Fibroblast of lung (primary cell): ENCODE measurements around the gene NEURL1. TPM values are rescaled to one million over a fixed set of nuclear protein-coding genes. Genes with fewer than 3 reads are reported as not detected.

Experiments used
- DNase-seq, 2 donors: peaks; one replicate each; pipeline versions ENCODE4 v3.0.0 to v3.0.0-alpha.2; 2010; ENCODE audit warnings: low read depth in 2 of 2
- H2AFZ ChIP-seq: 2 replicates; pipeline ENCODE4 v1.5.1; 2012; ENCODE audit warnings: low read length, control low read depth, inconsistent platforms
- H3K27ac ChIP-seq: 2 replicates; pipeline ENCODE4 v1.5.1; 2011; ENCODE audit warnings: low read length, control low read depth; ENCODE audit not compliant: insufficient read depth
- H3K27me3 ChIP-seq: 2 replicates; pipeline ENCODE4 v1.5.1; 2011; ENCODE audit warnings: mild to moderate bottlenecking, low read length; ENCODE audit not compliant: control insufficient read depth, insufficient read depth
- H3K36me3 ChIP-seq: 2 replicates; pipeline ENCODE4 v1.5.1; 2011; ENCODE audit warnings: low read length; ENCODE audit not compliant: control insufficient read depth, insufficient read depth
- H3K4me1 ChIP-seq: 2 replicates; pipeline ENCODE4 v1.5.1; 2011; ENCODE audit warnings: low read length; ENCODE audit not compliant: control insufficient read depth, insufficient read depth; ENCODE audit errors: extremely low read depth
- H3K4me2 ChIP-seq: 2 replicates; pipeline ENCODE4 v1.5.1; 2011; ENCODE audit warnings: low read length, control low read depth; ENCODE audit not compliant: insufficient read depth; ENCODE audit errors: extremely low read depth
- H3K4me3 ChIP-seq, 4 experiments: fragments of 200-600 bp in 1 of 4; sonication (generic) in 1 of 4; replicated peaks in 1 of 4; 2 replicates each; pipeline ENCODE4 v1.5.1; 2011 to 2016; ENCODE audit warnings: low read length in 4 of 4, low read depth in 3 of 4, mild to moderate bottlenecking in 3 of 4, control low read depth in 2 of 4, inconsistent platforms in 1 of 4, mixed read lengths in 1 of 4; ENCODE audit not compliant: insufficient read depth in 1 of 4; ENCODE audit errors: control extremely low read depth in 1 of 4
- H3K79me2 ChIP-seq: 2 replicates; pipeline ENCODE4 v1.5.1; 2012; ENCODE audit warnings: mild to moderate bottlenecking, low read length, inconsistent platforms; ENCODE audit not compliant: control insufficient read depth, insufficient read depth
- H3K9ac ChIP-seq: 2 replicates; pipeline ENCODE4 v1.5.1; 2011; ENCODE audit warnings: mild to moderate bottlenecking, low read length, control low read depth; ENCODE audit not compliant: insufficient read depth
- H3K9me3 ChIP-seq: 2 replicates; pipeline ENCODE4 v1.5.1; 2012; ENCODE audit warnings: low read depth, low read length; ENCODE audit not compliant: control insufficient read depth, insufficient read depth
- H4K20me1 ChIP-seq: 2 replicates; pipeline ENCODE4 v1.5.1; 2011; ENCODE audit warnings: low read length; ENCODE audit not compliant: control insufficient read depth, insufficient read depth; ENCODE audit errors: extremely low read depth
- CTCF ChIP-seq, 2 donors: IDR thresholded peaks in 1 of 2; conservative IDR thresholded peaks in 1 of 2; 1 replicate in 1 of 2; 2 replicates in 1 of 2; pipeline ENCODE4 v1.5.1; 2011 to 2012; ENCODE audit warnings: low read length in 2 of 2, control low read depth in 1 of 2, inconsistent platforms in 1 of 2, low read depth in 1 of 2, mild to moderate bottlenecking in 1 of 2
- EZH2 ChIP-seq: IDR thresholded peaks from 2 replicates; pipeline ENCODE4 v1.5.1; 2012; ENCODE audit warnings: low read length, control low read depth, mild to moderate bottlenecking; ENCODE audit errors: missing control alignments
- polyA plus RNA-seq, 2 donors: library from polyadenylated mRNA; depleted of rRNA in 1 of 2; stranded (reverse) in 1 of 2; unstranded in 1 of 2; fragments of >200 nt; gene quantifications; 2 replicates each; pipeline ENCODE4 v1.2.1, GENCODE V29; 2011 to 2012; ENCODE audit warnings: missing spikeins in 1 of 2
- total RNA-seq: library from RNA; depleted of rRNA; stranded (reverse); fragments of >200 nt; gene quantifications from 2 replicates; pipeline ENCODE4 v1.2.1, GENCODE V29; 2014

NEURL1 gene
- total and polyA plus RNA-seq, 2 donors (not counting 1 experiment from before 2014, with no cell fraction given): 0.12 TPM; not detected in 1

GRCh38 chr10:103620352-103620740 lies 126.8 kb downstream of the NEURL1 start:
- H3K4me1 ChIP-seq: peaks cover 54% of the 10 kb centered on the region
- no peak for DNase-seq

GRCh38 chr10:103620891-103621782 lies 127.6 kb downstream of the NEURL1 start:
- no peak overlapping the region for H3K4me3 ChIP-seq
- H2AFZ ChIP-seq: no peak overlapping the region
- H4K20me1 ChIP-seq: no peaks in the 10 kb centered on the region
- H3K27ac ChIP-seq: peak overlapping the region; percentile 4
- no peak for TF ChIP-seq CTCF (conservative IDR thresholded peaks at IDR 0.05 in 1 of 2, IDR thresholded peaks at IDR 0.05 in 1 of 2; ENCODE audit: low read depth in 1 of 2, low read length in 2 of 2)
- no peak for TF ChIP-seq EZH2
- no peak overlapping the region for H3K9ac ChIP-seq
- no peaks in the 10 kb centered on the region for H3K27me3 ChIP-seq
- no peak for DNase-seq
- H3K4me1 ChIP-seq: peaks cover 46% of the 10 kb centered on the region
- peaks cover 46% of the 10 kb centered on the region for H3K36me3 ChIP-seq
- H3K9me3 ChIP-seq: no peaks in the 10 kb centered on the region
- no peak overlapping the region for H3K4me2 ChIP-seq
- no peaks in the 10 kb centered on the region for H3K79me2 ChIP-seq

More at GRCh38 chr10:103620352-103620740, 126.8 kb downstream of the NEURL1 start:
- H3K4me3 ChIP-seq: no peak overlapping the region
- H3K9ac ChIP-seq: no peak overlapping the region
- peak overlapping the region; percentile 11 for H3K27ac ChIP-seq
- no peaks in the 10 kb centered on the region for H3K9me3 ChIP-seq
- H3K79me2 ChIP-seq: no peaks in the 10 kb centered on the region
- H2AFZ ChIP-seq: no peak overlapping the region
- TF ChIP-seq EZH2: no peak
- no peak for TF ChIP-seq CTCF (conservative IDR thresholded peaks at IDR 0.05 in 1 of 2, IDR thresholded peaks at IDR 0.05 in 1 of 2; ENCODE audit: low read depth in 1 of 2, low read length in 2 of 2)
- H3K27me3 ChIP-seq: no peaks in the 10 kb centered on the region
- no peak overlapping the region for H3K4me2 ChIP-seq
- H3K36me3 ChIP-seq: peaks cover 44% of the 10 kb centered on the region
- H4K20me1 ChIP-seq: no peaks in the 10 kb centered on the region

- Histone ChIP-seq H4K20me1 (no peaks in the 10 kb centered on the region), H3K4me1 (peaks cover 42% of the 10 kb centered on the region)
Observed at GRCh38 chr10:103621783-103622125, 128.2 kb downstream of the NEURL1 start.

More at GRCh38 chr10:103621783-103622125, 128.2 kb downstream of the NEURL1 start:
- Histone ChIP-seq H3K79me2 (no peaks in the 10 kb centered on the region), H3K36me3 (peaks cover 46% of the 10 kb centered on the region), H3K4me3 (no peak overlapping the region), H3K27me3 (no peaks in the 10 kb centered on the region), H3K9me3 (no peaks in the 10 kb centered on the region), H3K27ac (no peak overlapping the region), H3K4me2 (no peak overlapping the region), H3K9ac (peak overlapping the region; percentile 5), H2AFZ (no peak overlapping the region)
- TF ChIP-seq CTCF (conservative IDR thresholded peaks at IDR 0.05 in 1 of 2, IDR thresholded peaks at IDR 0.05 in 1 of 2; ENCODE audit: low read depth in 1 of 2, low read length in 2 of 2): no peak
- no peak for TF ChIP-seq EZH2
- DNase-seq: no peak
